NCI-H82 (cell line): ENCODE data around the gene PBX1.
A peak's percentile ranks its signal among the peaks of the same experiment; 100 is the strongest.
"Not testable (repeated sequence)": the region's sequence is repeated elsewhere in the genome, so short reads cannot be mapped to it uniquely, and the experiment has no call there.

Experiments used
- DNase-seq: peaks from one replicate; lab custom pipeline; 2025; lab: John Stamatoyannopoulos, UW

PBX1 gene

GRCh38 chr1:164640686-164641352, 81.8 kb downstream of the PBX1 start:
- DNase-seq = no peak

- DNase-seq = no peak
These were observed 82.4 kb downstream of the PBX1 start for GRCh38 chr1:164641353-164641730.

DNA sequence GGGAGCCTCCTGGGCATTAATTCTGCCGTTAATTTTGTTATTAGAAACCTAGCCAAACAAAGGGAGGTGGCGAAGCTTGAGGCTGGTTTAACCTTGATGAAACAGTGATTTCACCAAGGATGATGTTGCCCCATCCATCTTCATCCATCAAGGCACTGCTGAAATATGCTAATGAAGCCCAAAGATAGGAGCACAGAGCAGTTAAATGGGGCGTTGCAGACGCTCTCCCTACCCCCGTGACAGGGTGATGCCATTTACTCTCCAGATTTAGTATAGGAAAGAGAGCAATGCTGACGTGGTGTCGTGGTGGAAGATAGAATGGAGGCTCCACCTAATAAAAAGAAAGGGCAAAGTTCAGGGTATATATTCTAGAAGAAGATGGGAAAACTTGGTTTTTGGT, 84.0 kb downstream of the PBX1 start:
- DNase-seq = no peak

GRCh38 chr1:164644268-164644667, 85.3 kb downstream of the PBX1 start:
- DNase-seq = no peak

DNA sequence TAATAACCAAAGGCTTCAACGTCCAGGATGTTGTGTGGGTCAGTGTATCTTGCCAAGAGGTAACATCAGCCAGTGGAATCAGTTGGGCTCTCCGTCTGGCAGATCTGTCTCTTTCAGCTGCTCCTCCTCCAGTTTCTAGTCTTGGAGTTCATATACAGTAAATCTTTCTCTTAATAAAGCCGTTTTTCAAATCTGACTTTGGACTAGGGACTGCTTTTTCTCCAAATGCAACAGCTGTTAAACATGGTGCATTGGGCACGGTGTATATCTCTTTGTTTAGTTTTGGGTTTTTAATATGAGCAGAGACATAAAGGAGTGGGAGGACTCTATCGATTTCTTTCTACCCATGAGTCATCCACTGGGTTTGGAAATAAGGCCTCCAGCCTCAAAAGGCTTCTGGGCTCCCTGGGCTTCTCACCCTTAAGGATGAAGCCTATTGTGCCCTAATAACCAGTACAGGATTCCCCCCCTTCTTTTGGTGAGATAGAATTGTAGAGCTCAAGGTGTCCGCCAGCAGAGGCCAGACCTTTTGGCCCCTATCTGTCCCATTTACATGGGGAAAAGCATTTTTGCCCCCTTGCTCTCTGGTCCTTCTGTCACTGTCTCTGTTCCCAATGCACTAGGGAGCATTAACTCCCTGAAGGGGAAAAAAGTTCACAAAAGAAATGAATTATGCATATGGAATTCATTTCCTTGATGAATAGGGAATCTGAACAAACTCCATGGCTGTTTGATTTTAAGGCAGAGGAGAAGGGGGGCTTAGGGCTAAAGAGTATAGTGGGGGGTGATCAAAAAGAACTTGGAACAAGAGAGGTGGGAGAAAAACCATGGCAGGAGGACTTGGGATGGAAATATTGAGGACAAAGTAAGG, 86.0 kb downstream of the PBX1 start:
- no peak for DNase-seq

DNA sequence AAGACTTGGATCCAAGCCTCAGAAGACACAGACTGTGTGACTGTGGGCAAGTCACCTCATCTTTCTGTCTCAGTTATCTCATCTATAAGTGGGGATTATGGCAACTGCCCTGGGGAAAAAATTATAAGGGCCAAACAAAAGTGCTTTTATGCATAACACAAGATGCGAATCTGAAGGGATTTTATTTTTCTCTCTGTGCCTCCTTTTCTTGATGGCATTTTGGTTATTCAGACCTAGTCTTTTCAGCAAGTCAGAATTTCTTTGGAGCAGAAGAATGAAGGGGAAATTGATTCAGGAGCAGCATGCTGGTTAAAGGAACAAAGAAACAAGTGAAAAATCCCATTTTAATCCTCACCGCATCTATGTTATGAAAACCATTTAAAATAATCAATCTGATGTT, 86.9 kb downstream of the PBX1 start:
- no peak for DNase-seq

DNA sequence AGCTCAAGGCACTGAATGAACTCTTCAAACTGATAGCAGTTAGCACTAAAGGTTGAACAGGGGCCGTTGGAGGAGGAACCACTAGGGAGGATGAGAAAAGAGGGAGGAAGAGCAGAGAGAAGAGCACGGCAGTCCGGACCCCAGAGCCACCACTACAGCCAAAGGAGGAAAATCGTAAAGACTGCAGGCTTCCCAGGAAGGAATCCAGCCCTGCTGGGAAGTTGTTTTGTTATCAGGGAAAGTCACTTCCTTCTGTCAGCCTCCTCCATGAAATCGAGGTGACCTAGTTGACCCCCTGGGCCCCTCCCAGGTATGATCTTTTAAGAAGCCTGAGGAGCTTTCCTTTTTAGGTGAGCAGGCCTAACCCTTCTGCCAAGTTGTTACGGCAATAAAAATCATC, 88.2 kb downstream of the PBX1 start:
- DNase-seq = no peak

DNA sequence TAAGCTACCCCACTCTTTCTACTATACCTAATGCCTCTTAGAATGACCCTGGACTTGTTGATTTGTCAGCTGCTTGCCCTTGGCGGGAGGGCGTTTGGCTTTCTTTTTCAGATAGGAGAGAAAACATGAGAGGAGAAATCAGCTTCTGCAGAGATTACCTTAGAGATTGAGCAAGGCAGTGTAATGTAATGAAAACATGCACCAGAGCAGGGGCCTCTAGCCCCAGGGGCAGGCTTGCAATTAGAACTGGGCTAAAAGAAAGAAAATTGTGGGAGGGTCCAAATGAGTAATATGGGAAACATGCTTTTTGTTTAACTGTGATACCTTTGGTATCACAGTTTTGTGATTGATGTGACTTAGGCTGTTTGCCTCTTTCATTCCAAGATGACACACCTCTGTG, 89.7 kb downstream of the PBX1 start:
- no peak for DNase-seq

- DNase-seq = no peak
These were observed 90.2 kb downstream of the PBX1 start for GRCh38 chr1:164649146-164649545.

DNA sequence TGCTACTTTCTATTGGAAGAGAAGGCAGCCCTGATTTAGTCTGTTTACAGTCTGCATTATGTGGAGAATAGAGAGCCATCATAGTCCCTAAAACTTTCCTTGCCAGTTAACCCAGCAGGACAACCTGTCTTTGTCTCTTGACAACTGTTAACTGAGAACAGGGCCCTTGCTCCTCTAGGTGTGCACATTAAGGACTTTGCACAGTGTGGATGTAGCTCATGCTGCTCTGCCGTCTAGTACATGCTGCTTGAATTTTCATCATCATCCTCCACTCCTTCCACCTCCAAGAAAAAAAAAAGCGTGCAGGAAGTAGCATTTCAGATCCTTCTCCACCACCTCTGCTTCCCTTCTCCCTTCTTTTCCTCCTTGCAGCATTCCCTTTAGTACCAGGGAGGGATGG, 91.5 kb downstream of the PBX1 start:
- DNase-seq = no peak

DNA sequence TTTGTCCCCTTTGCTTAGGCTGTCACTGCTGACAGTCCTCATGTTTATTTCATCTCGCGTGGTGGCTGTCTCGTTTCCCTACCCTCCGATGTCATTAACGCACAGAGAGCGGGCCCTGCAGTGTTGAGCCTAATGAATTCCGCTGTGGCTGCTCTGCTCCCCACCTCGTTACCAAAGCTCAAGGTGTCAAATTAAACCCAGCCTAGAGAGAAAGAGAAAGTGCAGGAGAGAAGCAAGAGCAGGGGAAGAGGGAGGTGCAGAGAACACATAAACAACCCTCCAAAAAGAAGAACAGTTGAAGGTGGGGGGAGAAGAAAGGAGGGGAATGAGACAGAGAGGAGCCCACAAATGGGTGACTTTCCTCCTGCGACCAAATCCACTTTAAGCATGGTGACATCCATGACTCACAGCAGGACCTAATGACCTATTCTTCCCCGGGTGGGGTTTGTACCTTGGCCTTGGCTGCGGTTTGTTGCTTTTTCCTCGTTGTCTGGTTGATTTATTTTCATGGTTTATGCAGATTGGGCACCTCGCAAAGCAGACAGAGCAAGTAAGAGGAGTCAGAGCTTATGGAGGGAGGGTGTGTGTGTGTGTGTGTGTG, 92.5 kb downstream of the PBX1 start:
- DNase-seq = no peak

- not testable (repeated sequence) for DNase-seq
These were observed 94.0 kb downstream of the PBX1 start for GRCh38 chr1:164652969-164653368.

GRCh38 chr1:164653705-164654104, 94.7 kb downstream of the PBX1 start:
- DNase-seq = no peak

DNA sequence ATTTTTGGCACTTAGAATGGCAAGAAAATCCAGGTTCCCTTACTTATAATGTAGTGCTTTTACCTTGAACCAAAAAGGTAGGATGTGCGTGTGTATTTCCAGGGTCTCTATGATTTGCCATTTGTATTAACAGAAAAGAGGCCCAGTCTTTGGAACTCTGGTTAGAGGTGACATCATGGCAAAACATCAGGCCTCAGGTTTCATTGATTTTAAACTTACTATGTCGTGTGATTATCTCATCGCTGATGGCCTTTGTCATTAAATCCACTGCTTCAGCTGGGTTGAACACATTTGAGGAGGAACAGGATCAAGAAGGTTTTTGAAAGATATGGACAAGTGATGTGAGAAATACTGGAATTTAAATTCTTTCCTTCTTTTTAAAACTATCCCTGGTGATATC, 95.2 kb downstream of the PBX1 start:
- DNase-seq = no peak

- DNase-seq = no peak
These were observed 99.9 kb downstream of the PBX1 start for GRCh38 chr1:164658864-164659263.

DNA sequence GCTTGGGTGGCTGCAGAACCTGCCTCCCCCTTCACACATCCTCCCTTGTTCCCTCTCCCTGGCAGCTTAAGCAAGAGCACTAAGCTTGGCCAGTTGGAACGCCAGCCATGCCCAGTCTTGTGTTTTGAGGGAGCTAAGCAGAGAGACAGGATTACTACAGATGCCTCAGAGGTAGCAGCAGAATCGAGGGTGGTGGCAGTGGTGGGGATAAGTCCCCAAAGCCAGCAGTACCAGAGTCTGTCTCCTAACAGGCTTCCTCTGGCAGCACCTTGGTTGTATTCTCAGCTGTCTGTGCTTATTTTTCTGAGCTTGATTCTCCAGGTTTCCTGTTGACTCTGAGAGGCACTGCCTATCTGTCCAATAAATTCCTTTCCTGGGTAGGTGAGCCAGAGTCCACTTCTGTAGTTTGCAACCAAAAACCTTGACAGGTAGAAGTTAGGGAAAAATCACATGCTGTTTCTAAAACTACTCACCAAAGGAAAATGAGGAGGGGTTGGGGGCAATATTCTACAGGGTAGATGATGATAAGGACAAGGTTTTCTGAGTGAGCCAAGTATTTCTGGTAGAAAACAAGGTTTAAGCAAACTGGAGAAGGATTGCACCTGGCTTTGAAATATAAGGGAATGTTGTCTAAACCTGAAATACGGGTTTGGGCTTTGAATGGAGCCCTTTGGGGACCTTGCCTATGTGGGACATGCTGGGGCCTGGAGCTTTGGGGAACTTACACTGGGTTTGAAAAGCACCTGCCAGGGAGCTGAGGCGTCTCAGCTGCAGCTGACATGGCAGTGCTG, 100.8 kb downstream of the PBX1 start:
- peak; percentile 14 for DNase-seq

GRCh38 chr1:164660412-164660772, 101.4 kb downstream of the PBX1 start:
- DNase-seq = no peak

- DNase-seq = no peak
These were observed 101.8 kb downstream of the PBX1 start for GRCh38 chr1:164660775-164661174.

- peak; percentile 8 for DNase-seq
These were observed 103.5 kb downstream of the PBX1 start for GRCh38 chr1:164662462-164662861.

- no peak for DNase-seq
These were observed 104.0 kb downstream of the PBX1 start for GRCh38 chr1:164662955-164663354.

- no peak for DNase-seq
These were observed 105.1 kb downstream of the PBX1 start for GRCh38 chr1:164664127-164664526.

GRCh38 chr1:164667001-164667400, 108.0 kb downstream of the PBX1 start:
- no peak for DNase-seq
